Natural killer cell (primary cell): ENCODE results near the gene UBE4B. TPM values are rescaled to one million over a fixed set of nuclear protein-coding genes. Genes with fewer than 3 reads are reported as not detected.

Experiments
- ATAC-seq, 3 donors: fragments of 150-1000 bp in 2 of 3; fragments of 200-7000 bp in 1 of 3; cut with Tn5 transposase; 1 replicate in 1 of 3; 2 replicates in 2 of 3; pipeline ENCODE4 v1.10.0; 2021; ENCODE audit warnings: mild to moderate bottlenecking in 2 of 3, moderate library complexity in 2 of 3
- DNase-seq, 2 donors: peaks; one replicate each; pipeline versions ENCODE4 v3.0.0 to v3.0.0-alpha.2; 2013 to 2021; ENCODE audit warnings: mixed read lengths in 1 of 2
- H3K27ac ChIP-seq: one replicate; pipeline ENCODE4 v1.5.1; 2013; ENCODE audit warnings: mild to moderate bottlenecking, low read length
- H3K27me3 ChIP-seq: one replicate; pipeline ENCODE4 v1.6.1; 2013; ENCODE audit warnings: low read length; ENCODE audit not compliant: control insufficient read depth, insufficient read depth
- H3K36me3 ChIP-seq: one replicate; pipeline ENCODE4 v1.6.1; 2013; ENCODE audit warnings: low read length; ENCODE audit not compliant: control insufficient read depth, insufficient read depth
- H3K4me1 ChIP-seq: one replicate; pipeline ENCODE4 v1.6.1; 2013; ENCODE audit warnings: low read length; ENCODE audit not compliant: control insufficient read depth, insufficient read depth
- H3K4me3 ChIP-seq: one replicate; pipeline ENCODE4 v1.5.1; 2013; ENCODE audit warnings: low read length
- H3K9me3 ChIP-seq: one replicate; pipeline ENCODE4 v1.6.1; 2013; ENCODE audit warnings: low read length; ENCODE audit not compliant: control insufficient read depth, insufficient read depth
- H3K27ac Mint-ChIP-seq, 2 donors: one replicate each; pipeline ENCODE4 v1.8.0; 2022; ENCODE audit warnings: mild to moderate bottlenecking in 2 of 2, mixed read lengths in 2 of 2, moderate library complexity in 1 of 2
- H3K27me3 Mint-ChIP-seq, 2 donors: one replicate each; pipeline ENCODE4 v1.8.0; 2022; ENCODE audit warnings: low read depth in 2 of 2, mixed read lengths in 2 of 2
- H3K36me3 Mint-ChIP-seq: one replicate; pipeline ENCODE4 v1.8.0; 2022; ENCODE audit warnings: mixed read lengths
- H3K4me1 Mint-ChIP-seq, 2 donors: one replicate each; pipeline ENCODE4 v1.8.0; 2022; ENCODE audit warnings: mixed read lengths in 2 of 2
- H3K4me3 Mint-ChIP-seq: one replicate; pipeline ENCODE4 v1.8.0; 2022; ENCODE audit warnings: mild to moderate bottlenecking, moderate library complexity, mixed read lengths
- H3K9me3 Mint-ChIP-seq, 2 donors: one replicate each; pipeline ENCODE4 v1.8.0; 2022; ENCODE audit warnings: mixed read lengths in 2 of 2
- CTCF ChIP-seq: fragments of 200-600 bp; IDR thresholded peaks from one replicate; pipeline ENCODE4 v1.8.0; 2022; ENCODE audit warnings: antibody characterized with exemption
- WGBS: methylation state at CpG from one replicate; pipeline ENCODE4 v1.1.7; 2013; ENCODE audit warnings: missing lambda C conversion rate; ENCODE audit not compliant: insufficient coverage; 5-methylcytosine and 5-hydroxymethylcytosine counted together
- intact Hi-C: fragments of 100-400 bp; cut with micrococcal nuclease; formaldehyde crosslinking; loops from one replicate; pipeline ENCODE4 v1.14.2; 2022
- total RNA-seq, 4 donors: library from RNA; stranded (reverse); fragments of 120-200 nt in 1 of 4; gene quantifications; one replicate each; pipeline versions ENCODE4 v1.2.3 to v1.2.4, GENCODE V29; 2013 to 2022

Gene UBE4B
- total RNA-seq, 3 donors from 2014 or later (not counting 1 experiment from before 2014, with no cell fraction given), result 37.0 to 48.0 (median 41.4) TPM

DNA sequence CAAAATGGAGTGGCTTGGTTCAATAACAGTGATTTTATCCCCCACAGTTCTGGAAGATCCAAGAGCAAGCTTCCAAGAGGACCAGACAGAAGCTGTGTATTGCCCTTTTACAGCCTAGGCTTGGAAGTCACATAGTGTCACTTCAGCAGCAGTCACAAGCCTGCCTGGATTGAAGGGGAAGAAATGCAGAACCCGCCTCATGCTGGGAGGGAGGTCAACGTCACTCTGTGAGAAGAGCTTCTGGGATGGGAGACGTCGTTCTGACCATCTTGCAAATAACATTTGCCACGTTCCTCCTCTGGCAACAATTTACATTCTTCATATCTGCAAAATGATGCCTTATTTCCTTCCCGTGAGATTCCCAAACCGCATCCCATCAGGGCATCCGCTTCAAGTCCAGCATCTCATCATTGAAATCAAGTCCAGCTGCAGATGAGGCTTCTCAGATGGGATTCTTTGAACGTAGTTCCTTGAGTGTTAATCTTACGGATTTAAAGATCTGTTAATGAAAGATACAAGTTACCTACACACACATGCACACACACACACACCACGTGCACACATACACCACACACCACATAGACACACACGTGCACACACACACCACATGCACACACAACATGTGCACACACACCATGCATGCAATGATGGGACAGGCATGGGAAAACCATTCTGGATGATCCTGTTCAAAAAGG, 153.7 kb downstream of the UBE4B start:
- no peaks in the 10 kb centered on the region for H3K36me3 ChIP-seq
- ATAC-seq, result no peak
- H3K27ac Mint-ChIP-seq, result no peak overlapping the region
- H3K9me3 ChIP-seq, result no peaks in the 10 kb centered on the region
- no peaks in the 10 kb centered on the region for H3K9me3 Mint-ChIP-seq
- no peaks in the 10 kb centered on the region for H3K27me3 ChIP-seq
- no peaks in the 10 kb centered on the region for H3K27me3 Mint-ChIP-seq
- H3K4me1 ChIP-seq, result no peaks in the 10 kb centered on the region
- intact Hi-C loops, result no loop called here
- WGBS, result 94% methylated on average over 12 of the region's 12 CpGs
- H3K27ac ChIP-seq, result no peak overlapping the region
- no peak for DNase-seq
- no peaks in the 10 kb centered on the region for H3K36me3 Mint-ChIP-seq
- no peak for TF ChIP-seq CTCF
- no peak overlapping the region for H3K4me3 Mint-ChIP-seq
- H3K4me1 Mint-ChIP-seq, result no peaks in the 10 kb centered on the region
- no peak overlapping the region for H3K4me3 ChIP-seq

DNA sequence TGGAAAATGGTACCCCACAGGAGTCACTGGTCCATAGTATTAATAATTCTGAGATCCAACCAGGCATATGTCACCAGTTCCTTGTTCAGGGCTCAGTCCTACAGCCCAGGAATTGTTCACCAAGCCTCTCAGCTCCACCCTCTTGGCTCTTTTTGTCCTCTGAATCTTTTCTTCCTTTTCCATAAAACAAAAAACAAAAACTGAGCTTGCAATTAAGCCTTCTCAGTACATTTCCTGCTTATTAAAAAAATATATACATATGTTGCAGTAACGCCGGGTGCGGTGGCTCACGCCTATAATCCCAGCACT, 154.2 kb downstream of the UBE4B start:
- H3K27me3 Mint-ChIP-seq, result no peaks in the 10 kb centered on the region
- H3K27ac ChIP-seq, result no peak overlapping the region
- ATAC-seq (no peak), DNase-seq (no peak)
- no peaks in the 10 kb centered on the region for H3K27me3 ChIP-seq
- no peaks in the 10 kb centered on the region for H3K4me1 Mint-ChIP-seq
- intact Hi-C loops, result no loop called here
- no peaks in the 10 kb centered on the region for H3K36me3 Mint-ChIP-seq
- H3K9me3 ChIP-seq, result no peaks in the 10 kb centered on the region
- WGBS, result 97% methylated on average over 4 of the region's 4 CpGs
- H3K4me3 Mint-ChIP-seq, result no peak overlapping the region
- no peaks in the 10 kb centered on the region for H3K36me3 ChIP-seq
- H3K9me3 Mint-ChIP-seq, result no peaks in the 10 kb centered on the region
- no peak overlapping the region for H3K4me3 ChIP-seq
- TF ChIP-seq CTCF, result no peak
- H3K4me1 ChIP-seq, result no peaks in the 10 kb centered on the region
- no peak overlapping the region for H3K27ac Mint-ChIP-seq

DNA sequence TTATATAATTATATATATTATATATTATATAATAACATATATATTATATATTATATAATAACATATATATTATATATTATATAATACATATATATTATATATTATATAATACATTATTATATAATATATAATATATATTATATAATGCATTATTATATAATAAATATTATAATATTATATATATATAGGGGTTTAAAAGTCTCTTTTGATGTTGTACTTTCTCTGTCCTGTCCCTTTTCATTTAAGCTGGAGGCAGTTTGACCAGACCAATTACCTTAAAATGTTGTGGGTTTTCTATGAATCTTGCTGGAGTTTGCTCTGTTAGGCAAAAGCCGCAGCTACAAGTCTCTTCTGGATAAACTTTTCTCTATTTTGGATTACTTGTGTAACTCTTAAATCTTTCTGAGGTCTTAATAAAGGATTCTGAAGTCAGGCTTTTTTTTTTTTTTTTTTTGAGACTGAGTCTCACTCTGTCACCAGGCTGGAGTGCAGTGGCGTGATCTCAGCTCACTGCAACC, 155.4 kb downstream of the UBE4B start:
- H3K9me3 ChIP-seq, result no peaks in the 10 kb centered on the region
- DNase-seq, result no peak
- H3K4me3 ChIP-seq, result no peak overlapping the region
- H3K9me3 Mint-ChIP-seq, result no peaks in the 10 kb centered on the region
- intact Hi-C loops, result no loop called here
- H3K27me3 Mint-ChIP-seq, result no peaks in the 10 kb centered on the region
- no peaks in the 10 kb centered on the region for H3K4me1 ChIP-seq
- WGBS, result 100% methylated on average over 2 of the region's 2 CpGs
- no peak overlapping the region for H3K4me3 Mint-ChIP-seq
- H3K36me3 ChIP-seq, result no peaks in the 10 kb centered on the region
- H3K36me3 Mint-ChIP-seq, result no peaks in the 10 kb centered on the region
- ATAC-seq, result no peak
- no peaks in the 10 kb centered on the region for H3K4me1 Mint-ChIP-seq
- no peak overlapping the region for H3K27ac ChIP-seq
- no peak for TF ChIP-seq CTCF
- H3K27me3 ChIP-seq, result no peaks in the 10 kb centered on the region
- no peak overlapping the region for H3K27ac Mint-ChIP-seq

- Histone ChIP-seq H3K27me3 (no peaks in the 10 kb centered on the region), H3K9me3 (no peaks in the 10 kb centered on the region), H3K27ac (no peak overlapping the region), H3K4me1 (no peaks in the 10 kb centered on the region), H3K36me3 (no peaks in the 10 kb centered on the region), H3K4me3 (no peak overlapping the region)
- H3K27ac Mint-ChIP-seq, result no peak overlapping the region
- WGBS, result 46% methylated on average over 4 of the region's 4 CpGs
- intact Hi-C loops, result no loop called here
- H3K4me1 Mint-ChIP-seq, result no peaks in the 10 kb centered on the region
- H3K9me3 Mint-ChIP-seq, result no peaks in the 10 kb centered on the region
- peak; percentile 36 to 64 (median 58) for ATAC-seq
- DNase-seq, result no peak
- TF ChIP-seq CTCF, result no peak
- H3K4me3 Mint-ChIP-seq, result no peak overlapping the region
- peaks cover 0 to 3% of the 10 kb centered on the region in 2 donors for H3K27me3 Mint-ChIP-seq
- H3K36me3 Mint-ChIP-seq, result no peaks in the 10 kb centered on the region
Measured at GRCh38 chr1:10189659-10190058, 156.9 kb downstream of the UBE4B start.
